ENCODE measurements around the gene C22orf15.

Gene C22orf15

GRCh38 chr22:23774114-23774921, 11.5 kb downstream of the C22orf15 start:
- DNase-seq: no peak

- DNase-seq: no peak
Measured at GRCh38 chr22:23774922-23775436, 12.2 kb downstream of the C22orf15 start.

GRCh38 chr22:23775779-23776375, 13.1 kb downstream of the C22orf15 start:
- no peak for DNase-seq

- DNase-seq: no peak
Measured at GRCh38 chr22:23777776-23778576, 15.2 kb downstream of the C22orf15 start.

- no peak for DNase-seq
Measured at GRCh38 chr22:23778577-23778900, 15.7 kb downstream of the C22orf15 start.

GRCh38 chr22:23779083-23779482, 16.3 kb downstream of the C22orf15 start:
- no peak for DNase-seq

- no peak for DNase-seq
Measured at GRCh38 chr22:23779731-23780130, 16.9 kb downstream of the C22orf15 start.

GRCh38 chr22:23780146-23780748, 17.5 kb downstream of the C22orf15 start:
- DNase-seq: no peak

GRCh38 chr22:23781065-23781464, 18.3 kb downstream of the C22orf15 start:
- no peak for DNase-seq

GRCh38 chr22:23781511-23782183, 18.9 kb downstream of the C22orf15 start:
- no peak for DNase-seq

GRCh38 chr22:23782252-23782651, 19.5 kb downstream of the C22orf15 start:
- DNase-seq: no peak

- no peak for DNase-seq
Measured at GRCh38 chr22:23782703-23783102, 19.9 kb downstream of the C22orf15 start.

GRCh38 chr22:23783265-23784150, 20.7 kb downstream of the C22orf15 start:
- DNase-seq: no peak

- DNase-seq: no peak
Measured at GRCh38 chr22:23784215-23784732, 21.5 kb downstream of the C22orf15 start.

- DNase-seq: no peak
Measured at GRCh38 chr22:23786261-23786710, 23.5 kb downstream of the C22orf15 start.

- peak; percentile 53 for DNase-seq
Measured at GRCh38 chr22:23786752-23787599, 24.2 kb downstream of the C22orf15 start, which contains the start of gene SMARCB1. SMARCB1 (plus strand) TSS chr22:23786966; CDS start chr22:23787170, 204 bp downstream.

- peak; percentile 42 for DNase-seq
Measured at GRCh38 chr22:23787600-23787896, 24.8 kb downstream of the C22orf15 start.

GRCh38 chr22:23787910-23788309, 25.1 kb downstream of the C22orf15 start:
- DNase-seq: no peak

- DNase-seq: peak; percentile 1
Measured at GRCh38 chr22:23789121-23789520, 26.3 kb downstream of the C22orf15 start.

GRCh38 chr22:23789638-23790037, 26.8 kb downstream of the C22orf15 start:
- DNase-seq: no peak

All from DMS79 treated with DMSO at 0.1 percent for 48 hours (cell line).